ENCODE data around the gene MINK1. TPM values are rescaled to one million over a fixed set of nuclear protein-coding genes. Genes with fewer than 3 reads are reported as not detected.

The MINK1 gene
- total RNA-seq, 4 donors from 2014 or later: 128 to 406 (median 181) TPM

DNA sequence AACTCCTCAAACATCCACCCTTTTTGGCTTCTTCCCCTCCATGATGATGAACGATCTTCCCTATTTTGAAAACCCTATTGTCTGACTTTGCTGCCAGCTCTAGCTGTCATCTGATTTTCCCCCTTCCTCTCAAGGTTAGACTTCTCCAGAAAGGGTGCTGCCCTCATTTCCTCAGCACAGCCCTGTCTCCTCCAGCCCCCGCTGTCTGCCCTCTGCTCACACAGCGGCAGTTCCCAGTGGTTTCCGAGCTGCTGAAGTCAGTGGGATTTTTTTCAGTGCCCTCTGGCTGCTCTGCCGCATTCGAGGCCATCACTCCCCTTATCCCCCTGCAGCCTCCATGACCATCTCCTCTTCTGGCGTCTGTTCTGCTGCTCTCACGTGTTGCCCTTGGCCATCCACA, 39.6 kb downstream of the MINK1 start:
- intact Hi-C loops (cut with DNase I; ENCODE audit: low total_unique reads): no loop called here
- in situ Hi-C loops (cut with MboI; ENCODE audit: low pct_ligation_motif_present in 1 of 4, low pct_unique_long_range_greater_than_20kb in 1 of 4, low sequenced_read_pairs in 3 of 4): no loop called here
- H3K4me3 ChIP-seq: no peak overlapping the region
- 60 to 81% methylated on average over 3 to 8 of the region's 8 CpGs for WGBS, 2 donors (ENCODE audit: low coverage in 1 of 2)
- TF ChIP-seq POLR2A (IDR thresholded peaks at IDR 0.05): no peak
- TF ChIP-seq, protein P1, sequence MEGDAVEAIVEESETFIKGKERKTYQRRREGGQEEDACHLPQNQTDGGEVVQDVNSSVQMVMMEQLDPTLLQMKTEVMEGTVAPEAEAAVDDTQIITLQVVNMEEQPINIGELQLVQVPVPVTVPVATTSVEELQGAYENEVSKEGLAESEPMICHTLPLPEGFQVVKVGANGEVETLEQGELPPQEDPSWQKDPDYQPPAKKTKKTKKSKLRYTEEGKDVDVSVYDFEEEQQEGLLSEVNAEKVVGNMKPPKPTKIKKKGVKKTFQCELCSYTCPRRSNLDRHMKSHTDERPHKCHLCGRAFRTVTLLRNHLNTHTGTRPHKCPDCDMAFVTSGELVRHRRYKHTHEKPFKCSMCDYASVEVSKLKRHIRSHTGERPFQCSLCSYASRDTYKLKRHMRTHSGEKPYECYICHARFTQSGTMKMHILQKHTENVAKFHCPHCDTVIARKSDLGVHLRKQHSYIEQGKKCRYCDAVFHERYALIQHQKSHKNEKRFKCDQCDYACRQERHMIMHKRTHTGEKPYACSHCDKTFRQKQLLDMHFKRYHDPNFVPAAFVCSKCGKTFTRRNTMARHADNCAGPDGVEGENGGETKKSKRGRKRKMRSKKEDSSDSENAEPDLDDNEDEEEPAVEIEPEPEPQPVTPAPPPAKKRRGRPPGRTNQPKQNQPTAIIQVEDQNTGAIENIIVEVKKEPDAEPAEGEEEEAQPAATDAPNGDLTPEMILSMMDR (IDR thresholded peaks at IDR 0.05): no peak
- TF ChIP-seq EP300 (IDR thresholded peaks at IDR 0.05; ENCODE audit: low read depth): no peak
- TF ChIP-seq POLR2AphosphoS5 (IDR thresholded peaks at IDR 0.05): no peak
- H3K4me1 ChIP-seq: no peaks in the 10 kb centered on the region
- H3K9me3 ChIP-seq: no peaks in the 10 kb centered on the region
- no peak overlapping the region for H3K27ac ChIP-seq
- no peak for DNase-seq
- no peaks in the 10 kb centered on the region for H3K36me3 ChIP-seq
- no peaks in the 10 kb centered on the region for H3K27me3 ChIP-seq

DNA sequence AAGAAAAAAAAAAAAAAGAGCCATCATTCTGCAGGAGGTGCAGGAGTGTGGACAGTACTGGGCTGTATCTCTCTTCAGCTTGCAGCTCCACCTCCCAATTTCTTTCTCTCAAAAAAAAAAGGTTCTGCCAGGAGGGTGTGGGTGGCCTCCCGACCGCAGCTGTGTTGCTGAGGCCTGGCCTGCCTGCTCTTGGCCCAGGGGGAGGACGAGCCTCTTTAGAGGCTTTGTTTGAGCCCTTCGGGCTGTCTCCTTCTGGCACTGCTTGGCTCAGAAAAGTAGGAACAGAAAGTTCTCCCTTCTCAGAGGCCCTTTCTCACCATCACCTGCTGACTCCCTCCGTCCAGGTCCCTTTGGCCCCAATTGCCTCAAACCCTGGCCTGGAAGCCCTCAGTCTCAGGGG, 43.9 kb downstream of the MINK1 start:
- Histone ChIP-seq H3K27ac (no peak overlapping the region), H3K4me3 (no peak overlapping the region), H3K27me3 (no peaks in the 10 kb centered on the region), H3K4me1 (no peaks in the 10 kb centered on the region), H3K9me3 (no peaks in the 10 kb centered on the region), H3K36me3 (no peaks in the 10 kb centered on the region)
- WGBS, 2 donors (ENCODE audit: low coverage in 1 of 2): 70 to 80% methylated on average over 2 to 5 of the region's 5 CpGs
- in situ Hi-C loops (cut with MboI; ENCODE audit: low pct_ligation_motif_present in 1 of 4, low pct_unique_long_range_greater_than_20kb in 1 of 4, low sequenced_read_pairs in 3 of 4): loop anchor here in 2 of 4 donors (25.0 kb wide), 1 partner anchor 90 kb away; the partner anchor contains the start of genes GLTPD2 (in 2 of the 2), PSMB6 (in 2 of the 2) and VMO1 (in 2 of the 2)
- no peak for DNase-seq
- intact Hi-C loops (cut with DNase I; ENCODE audit: low total_unique reads): no loop called here
- TF ChIP-seq, protein P1 (IDR thresholded peaks at IDR 0.05): no peak
- TF ChIP-seq EP300 (IDR thresholded peaks at IDR 0.05; ENCODE audit: low read depth) (no peak), POLR2AphosphoS5 (IDR thresholded peaks at IDR 0.05) (no peak), POLR2A (IDR thresholded peaks at IDR 0.05) (no peak)

DNA sequence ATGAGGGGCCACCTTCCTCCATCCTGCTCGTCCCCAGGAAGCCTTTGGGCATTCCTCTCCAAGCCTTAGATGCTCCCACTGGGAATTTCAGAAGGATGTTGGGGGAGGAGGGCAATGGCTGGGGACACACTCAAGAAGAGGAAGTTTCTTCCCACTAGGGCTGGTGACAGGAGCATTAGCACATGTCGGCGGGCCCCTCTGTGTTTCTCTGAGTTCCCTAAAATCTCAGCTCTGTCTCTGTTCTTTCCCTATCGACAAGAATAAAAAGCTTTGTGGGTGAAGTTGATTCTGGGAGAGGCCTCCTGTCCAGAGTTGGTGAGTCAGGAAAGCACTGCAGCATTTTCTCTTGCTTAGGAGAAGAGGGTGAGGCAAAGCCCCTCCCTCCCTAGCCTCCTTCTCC, 46.5 kb downstream of the MINK1 start:
- no peak for DNase-seq
- Histone ChIP-seq H3K27ac (no peak overlapping the region), H3K27me3 (no peaks in the 10 kb centered on the region), H3K9me3 (no peaks in the 10 kb centered on the region), H3K4me1 (no peaks in the 10 kb centered on the region), H3K4me3 (no peak overlapping the region), H3K36me3 (peaks cover 0 to 5% (median 2%) of the 10 kb centered on the region in 4 donors)
- TF ChIP-seq, protein P1 (IDR thresholded peaks at IDR 0.05): no peak
- no peak for TF ChIP-seq POLR2AphosphoS5 (IDR thresholded peaks at IDR 0.05)
- in situ Hi-C loops (cut with MboI; ENCODE audit: low pct_ligation_motif_present in 1 of 4, low pct_unique_long_range_greater_than_20kb in 1 of 4, low sequenced_read_pairs in 3 of 4): loop anchor here in 2 of 4 donors (25.0 kb wide), 1 partner anchor 92 kb away; the partner anchor contains the start of genes GLTPD2 (in 2 of the 2), PSMB6 (in 2 of the 2) and VMO1 (in 2 of the 2)
- intact Hi-C loops (cut with DNase I; ENCODE audit: low total_unique reads): no loop called here
- WGBS, 2 donors (ENCODE audit: low coverage in 1 of 2): 84 to 86% methylated on average over 2 to 4 of the region's 4 CpGs

DNA sequence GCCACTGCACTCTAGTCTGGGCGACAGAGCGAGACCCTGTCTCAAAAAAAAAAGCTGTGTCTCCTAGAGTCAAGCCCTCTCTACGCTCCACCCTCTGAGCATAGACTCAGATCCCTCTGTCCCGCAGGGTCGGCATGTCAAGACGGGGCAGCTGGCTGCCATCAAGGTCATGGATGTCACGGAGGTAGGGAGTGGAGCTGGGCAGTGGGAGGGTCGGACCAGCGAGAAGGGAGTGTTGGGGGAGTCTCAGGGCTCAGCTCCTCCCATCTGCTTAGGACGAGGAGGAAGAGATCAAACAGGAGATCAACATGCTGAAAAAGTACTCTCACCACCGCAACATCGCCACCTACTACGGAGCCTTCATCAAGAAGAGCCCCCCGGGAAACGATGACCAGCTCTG, 47.7 kb downstream of the MINK1 start:
- TF ChIP-seq POLR2A (IDR thresholded peaks at IDR 0.05): no peak
- TF ChIP-seq, protein P1 (IDR thresholded peaks at IDR 0.05): no peak
- no peak for TF ChIP-seq EP300 (IDR thresholded peaks at IDR 0.05; ENCODE audit: low read depth)
- TF ChIP-seq POLR2AphosphoS5 (IDR thresholded peaks at IDR 0.05): no peak
- no peaks in the 10 kb centered on the region for H3K9me3 ChIP-seq
- H3K4me1 ChIP-seq: no peaks in the 10 kb centered on the region
- H3K27me3 ChIP-seq: no peaks in the 10 kb centered on the region
- peaks cover 0 to 15% (median 7%) of the 10 kb centered on the region in 4 donors for H3K36me3 ChIP-seq
- no peak for DNase-seq
- intact Hi-C loops (cut with DNase I; ENCODE audit: low total_unique reads): no loop called here
- no peak overlapping the region for H3K27ac ChIP-seq
- in situ Hi-C loops (cut with MboI; ENCODE audit: low pct_ligation_motif_present in 1 of 4, low pct_unique_long_range_greater_than_20kb in 1 of 4, low sequenced_read_pairs in 3 of 4): loop anchor here (10.0 to 25.0 kb wide), 4 partner anchors 94 to 166 kb away; partner anchors contain the start of genes GLTPD2 (in 4 of the 4), VMO1 (in 4 of the 4), PSMB6 (in 2 of the 4) and ARRB2 (in 1 of the 4)
- 73 to 86% methylated on average over 5 to 15 of the region's 15 CpGs for WGBS, 2 donors (ENCODE audit: low coverage in 1 of 2)
- H3K4me3 ChIP-seq: no peak overlapping the region

Measured in transverse colon (tissue), 4 donors.